Measurements from ENCODE around the gene HS3ST3A1. TPM values are rescaled to one million over a fixed set of nuclear protein-coding genes. Genes with fewer than 3 reads are reported as not detected.
A peak's percentile ranks its signal among the peaks of the same experiment; 100 is the strongest.

HS3ST3A1 gene
- total and polyA plus RNA-seq, 2 experiments from 2014 or later, result 1.2 to 1.5 TPM

- DNase-seq (ENCODE audit: low spot score), result no peak
- Histone ChIP-seq H2AFZ (no peak overlapping the region), H3K4me1 (ENCODE audit: insufficient read depth) (peaks cover 8% of the 10 kb centered on the region), H3K79me2 (no peaks in the 10 kb centered on the region), H3K27ac (no peak overlapping the region), H4K20me1 (ENCODE audit: insufficient read depth, poor library complexity, severe bottlenecking) (no peaks in the 10 kb centered on the region), H3K4me2 (peak overlapping the region; percentile 43), H3K27me3 (peaks cover 44% of the 10 kb centered on the region), H3K9me2 (replicated peaks; ENCODE audit: insufficient read depth) (no peaks in the 10 kb centered on the region), H3K4me3 (no peak overlapping the region), H3K36me3 (replicated peaks; ENCODE audit: insufficient read depth, low read depth) (no peaks in the 10 kb centered on the region), H3K9me3 (ENCODE audit: low read depth) (no peaks in the 10 kb centered on the region)
- WGBS (ENCODE audit: low lambda C conversion rate, missing lambda C conversion rate), result 50% methylated on average over 1 of the region's 1 CpG
- TF ChIP-seq CTCF (IDR thresholded peaks at IDR 0.05; ENCODE audit: poor library complexity), result no peak
- no peak for TF ChIP-seq EZH2 (IDR thresholded peaks at IDR 0.05; ENCODE audit: borderline replicate concordance)
- no peak for TF ChIP-seq EZH2phosphoT487 (IDR thresholded peaks at IDR 0.05; ENCODE audit: low read depth, severe bottlenecking, unreplicated experiment)
Measured at GRCh38 chr17:13599168-13599577, 2.6 kb downstream of the HS3ST3A1 start.

- no peak overlapping the region for H3K27ac ChIP-seq
- peaks cover 38% of the 10 kb centered on the region for H3K27me3 ChIP-seq
- no peak overlapping the region for H2AFZ ChIP-seq
Measured at GRCh38 chr17:13598353-13599167, 3.2 kb downstream of the HS3ST3A1 start.

GRCh38 chr17:13597723-13598347 lies 3.9 kb downstream of the HS3ST3A1 start:
- 21% methylated on average over 3 of the region's 3 CpGs for WGBS (ENCODE audit: low lambda C conversion rate, missing lambda C conversion rate)
- Histone ChIP-seq H3K4me1 (ENCODE audit: insufficient read depth) (peaks cover 9% of the 10 kb centered on the region), H3K4me2 (no peak overlapping the region), H3K9me3 (ENCODE audit: low read depth) (no peaks in the 10 kb centered on the region), H3K9me2 (replicated peaks; ENCODE audit: insufficient read depth) (no peaks in the 10 kb centered on the region), H3K4me3 (no peak overlapping the region), H4K20me1 (ENCODE audit: insufficient read depth, poor library complexity, severe bottlenecking) (no peaks in the 10 kb centered on the region), H3K27me3 (peaks cover 31% of the 10 kb centered on the region), H2AFZ (no peak overlapping the region), H3K36me3 (replicated peaks; ENCODE audit: insufficient read depth, low read depth) (no peaks in the 10 kb centered on the region), H3K79me2 (no peaks in the 10 kb centered on the region), H3K27ac (no peak overlapping the region)
- TF ChIP-seq CTCF (IDR thresholded peaks at IDR 0.05; ENCODE audit: poor library complexity) (peak; percentile 84), EZH2 (IDR thresholded peaks at IDR 0.05; ENCODE audit: borderline replicate concordance) (no peak)
- DNase-seq (ENCODE audit: low spot score), result peak; percentile 64

More at GRCh38 chr17:13598353-13599167, 3.2 kb downstream of the HS3ST3A1 start:
- Histone ChIP-seq H3K4me2 (peak overlapping the region; percentile 43), H4K20me1 (ENCODE audit: insufficient read depth, poor library complexity, severe bottlenecking) (no peaks in the 10 kb centered on the region), H3K4me3 (no peak overlapping the region), H3K9me2 (replicated peaks; ENCODE audit: insufficient read depth) (no peaks in the 10 kb centered on the region), H3K4me1 (ENCODE audit: insufficient read depth) (peaks cover 8% of the 10 kb centered on the region), H3K79me2 (no peaks in the 10 kb centered on the region), H3K9me3 (ENCODE audit: low read depth) (no peaks in the 10 kb centered on the region), H3K36me3 (replicated peaks; ENCODE audit: insufficient read depth, low read depth) (no peaks in the 10 kb centered on the region)
- 61% methylated on average over 7 of the region's 7 CpGs for WGBS (ENCODE audit: low lambda C conversion rate, missing lambda C conversion rate)
- no peak for TF ChIP-seq CTCF (IDR thresholded peaks at IDR 0.05; ENCODE audit: poor library complexity)
- TF ChIP-seq EZH2phosphoT487 (IDR thresholded peaks at IDR 0.05; ENCODE audit: low read depth, severe bottlenecking, unreplicated experiment), result no peak
- TF ChIP-seq EZH2 (IDR thresholded peaks at IDR 0.05; ENCODE audit: borderline replicate concordance), result no peak
- DNase-seq (ENCODE audit: low spot score), result no peak
